Gastroesophageal sphincter (tissue), 4 donors: ENCODE measurements around the gene NEK7. TPM values are rescaled to one million over a fixed set of nuclear protein-coding genes. Genes with fewer than 3 reads are reported as not detected.

Experiments
- ATAC-seq: fragments of 150-250 bp; one replicate; pipeline ENCODE4 v1.9.1; 2016; ENCODE audit warnings: mild to moderate bottlenecking, moderate library complexity
- H3K27ac ChIP-seq, 4 donors: fragments of 200-600 bp; sonication (generic) in 3 of 4; 1 replicate in 3 of 4; 2 replicates in 1 of 4; pipeline ENCODE4 v1.5.1; 2016 to 2019
- H3K27me3 ChIP-seq: fragments of 200-600 bp; sonication (generic); one replicate; pipeline ENCODE4 v1.5.1; 2019
- H3K36me3 ChIP-seq, 2 donors: fragments of 200-600 bp; sonication (generic); one replicate each; pipeline ENCODE4 v1.5.1; 2019; ENCODE audit warnings: control low read depth in 1 of 2
- H3K4me1 ChIP-seq, 3 donors: fragments of 200-600 bp; sonication (generic); 1 replicate in 2 of 3; 2 replicates in 1 of 3; pipeline ENCODE4 v1.5.1; 2016 to 2019; ENCODE audit warnings: control low read depth in 2 of 3
- H3K4me3 ChIP-seq, 2 donors: fragments of 200-600 bp; sonication (generic); one replicate each; pipeline ENCODE4 v1.5.1; 2019; ENCODE audit warnings: mild to moderate bottlenecking in 1 of 2, moderate library complexity in 1 of 2
- H3K9me3 ChIP-seq, 3 donors: fragments of 200-600 bp; sonication (generic); one replicate each; pipeline ENCODE4 v1.5.1; 2017 to 2019; ENCODE audit warnings: control low read depth in 2 of 3
- EP300 ChIP-seq: sonication (generic); formaldehyde crosslinking; IDR thresholded peaks from one replicate; pipeline ENCODE4 v1.6.1; 2017; ENCODE audit warnings: antibody characterized with exemption, mild to moderate bottlenecking
- POLR2A ChIP-seq, 2 donors: fragments of 450-650 bp; IDR thresholded peaks; one replicate each; pipeline ENCODE4 v1.6.1; 2017; ENCODE audit warnings: antibody characterized with exemption in 2 of 2, mild to moderate bottlenecking in 2 of 2, moderate library complexity in 1 of 2
- POLR2AphosphoS5 ChIP-seq: sonication (generic); formaldehyde crosslinking; IDR thresholded peaks from one replicate; pipeline ENCODE4 v1.6.1; 2017; ENCODE audit warnings: antibody characterized with exemption
- WGBS, 2 donors: methylation state at CpG; one replicate each; pipeline ENCODE4 v1.1.5; 2018; ENCODE audit warnings: low coverage in 1 of 2; 5-methylcytosine and 5-hydroxymethylcytosine counted together
- total RNA-seq, 4 donors: library from RNA; depleted of rRNA; stranded (reverse); fragments of >200 nt; gene quantifications; one replicate each; pipeline ENCODE4 v1.1.0, GENCODE V29; 2016
- TF ChIP-seq, protein P1 (sequence below), 4 experiments: fragments of 200-600 bp in 2 of 4; fragments of 450-650 bp in 2 of 4; sonication (generic) in 1 of 4; IDR thresholded peaks; one replicate each; pipeline ENCODE4 v1.5.1; 2017 to 2019; ENCODE audit warnings: antibody characterized with exemption in 4 of 4, mild to moderate bottlenecking in 2 of 4, moderate library complexity in 2 of 4

NEK7 gene
- total RNA-seq, 4 donors from 2014 or later: 114 to 250 (median 181) TPM

- Histone ChIP-seq H3K27ac (no peak overlapping the region), H3K9me3 (no peaks in the 10 kb centered on the region), H3K27me3 (no peaks in the 10 kb centered on the region), H3K36me3 (peaks cover 0 to 5% of the 10 kb centered on the region in 2 donors), H3K4me1 (peaks cover 0 to 40% (median 3%) of the 10 kb centered on the region in 3 donors), H3K4me3 (no peak overlapping the region)
- TF ChIP-seq POLR2AphosphoS5: no peak
- no peak for TF ChIP-seq POLR2A (IDR thresholded peaks at IDR 0.05)
- TF ChIP-seq EP300: no peak
- TF ChIP-seq, protein P1, sequence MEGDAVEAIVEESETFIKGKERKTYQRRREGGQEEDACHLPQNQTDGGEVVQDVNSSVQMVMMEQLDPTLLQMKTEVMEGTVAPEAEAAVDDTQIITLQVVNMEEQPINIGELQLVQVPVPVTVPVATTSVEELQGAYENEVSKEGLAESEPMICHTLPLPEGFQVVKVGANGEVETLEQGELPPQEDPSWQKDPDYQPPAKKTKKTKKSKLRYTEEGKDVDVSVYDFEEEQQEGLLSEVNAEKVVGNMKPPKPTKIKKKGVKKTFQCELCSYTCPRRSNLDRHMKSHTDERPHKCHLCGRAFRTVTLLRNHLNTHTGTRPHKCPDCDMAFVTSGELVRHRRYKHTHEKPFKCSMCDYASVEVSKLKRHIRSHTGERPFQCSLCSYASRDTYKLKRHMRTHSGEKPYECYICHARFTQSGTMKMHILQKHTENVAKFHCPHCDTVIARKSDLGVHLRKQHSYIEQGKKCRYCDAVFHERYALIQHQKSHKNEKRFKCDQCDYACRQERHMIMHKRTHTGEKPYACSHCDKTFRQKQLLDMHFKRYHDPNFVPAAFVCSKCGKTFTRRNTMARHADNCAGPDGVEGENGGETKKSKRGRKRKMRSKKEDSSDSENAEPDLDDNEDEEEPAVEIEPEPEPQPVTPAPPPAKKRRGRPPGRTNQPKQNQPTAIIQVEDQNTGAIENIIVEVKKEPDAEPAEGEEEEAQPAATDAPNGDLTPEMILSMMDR (IDR thresholded peaks at IDR 0.05): no peak
- no peak for ATAC-seq
These were observed 134.2 kb downstream of the NEK7 start for GRCh38 chr1:198291036-198291435.

GRCh38 chr1:198291924-198292323, 135.1 kb downstream of the NEK7 start:
- no peak overlapping the region for H3K27ac ChIP-seq
- TF ChIP-seq, protein P1 (IDR thresholded peaks at IDR 0.05): no peak
- TF ChIP-seq EP300 (no peak), POLR2AphosphoS5 (no peak), POLR2A (IDR thresholded peaks at IDR 0.05) (no peak)
- no peaks in the 10 kb centered on the region for H3K9me3 ChIP-seq
- peaks cover 0 to 40% (median 3%) of the 10 kb centered on the region in 3 donors for H3K4me1 ChIP-seq
- ATAC-seq: no peak
- no peaks in the 10 kb centered on the region for H3K36me3 ChIP-seq
- no peak overlapping the region for H3K4me3 ChIP-seq
- H3K27me3 ChIP-seq: no peaks in the 10 kb centered on the region

DNA sequence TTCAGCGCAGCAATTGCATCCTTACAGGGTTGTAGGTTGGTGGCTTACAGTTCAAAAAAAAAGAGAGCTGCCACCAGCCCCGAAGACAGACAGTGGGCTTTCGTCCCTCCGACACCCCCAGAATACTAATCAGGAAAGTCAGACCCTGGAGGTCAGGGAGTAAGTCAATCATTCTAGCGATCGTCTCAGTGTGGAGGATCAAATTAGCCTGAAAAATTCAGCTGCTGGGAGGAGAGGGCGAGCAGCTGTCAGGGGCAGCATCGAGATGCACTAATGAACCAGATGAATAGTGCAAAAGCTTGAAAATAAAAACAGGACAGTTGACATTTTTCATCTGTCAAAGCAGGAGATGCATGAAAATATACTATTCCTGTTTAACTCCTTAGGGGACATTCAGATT, 138.4 kb downstream of the NEK7 start:
- no peak for ATAC-seq
- Histone ChIP-seq H3K4me3 (no peak overlapping the region), H3K4me1 (peaks cover 0 to 13% (median 0%) of the 10 kb centered on the region in 3 donors), H3K27me3 (no peaks in the 10 kb centered on the region), H3K27ac (no peak overlapping the region), H3K9me3 (no peaks in the 10 kb centered on the region), H3K36me3 (peaks cover 0 to 14% of the 10 kb centered on the region in 2 donors)
- no peak for TF ChIP-seq POLR2A (IDR thresholded peaks at IDR 0.05)
- no peak for TF ChIP-seq POLR2AphosphoS5
- TF ChIP-seq, protein P1 (IDR thresholded peaks at IDR 0.05): no peak
- no peak for TF ChIP-seq EP300
- 75 to 85% methylated on average over 4 to 8 of the region's 8 CpGs for WGBS, 2 donors

DNA sequence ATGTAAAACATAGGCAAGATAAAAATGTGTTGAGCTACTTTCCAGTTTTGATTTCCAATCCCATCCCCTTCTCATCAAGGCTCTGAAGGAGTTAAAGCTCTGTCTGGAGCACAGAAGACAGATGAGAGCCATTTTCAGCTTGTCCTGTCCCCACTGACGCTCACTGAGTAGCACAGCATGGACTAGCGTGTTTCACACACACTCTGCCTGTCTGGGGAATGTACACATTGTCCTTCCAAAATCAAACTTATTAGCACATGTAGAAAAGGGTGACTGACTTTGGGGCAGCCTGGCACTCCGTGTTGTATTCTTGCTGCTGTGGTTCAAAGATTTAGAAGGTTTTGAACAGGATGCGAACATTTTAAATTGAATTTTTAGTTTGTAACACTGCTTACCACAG, 139.2 kb downstream of the NEK7 start:
- TF ChIP-seq EP300 (no peak), POLR2A (IDR thresholded peaks at IDR 0.05) (no peak), POLR2AphosphoS5 (no peak)
- TF ChIP-seq, protein P1 (IDR thresholded peaks at IDR 0.05): no peak
- H3K27me3 ChIP-seq: no peaks in the 10 kb centered on the region
- no peak for ATAC-seq

DNA sequence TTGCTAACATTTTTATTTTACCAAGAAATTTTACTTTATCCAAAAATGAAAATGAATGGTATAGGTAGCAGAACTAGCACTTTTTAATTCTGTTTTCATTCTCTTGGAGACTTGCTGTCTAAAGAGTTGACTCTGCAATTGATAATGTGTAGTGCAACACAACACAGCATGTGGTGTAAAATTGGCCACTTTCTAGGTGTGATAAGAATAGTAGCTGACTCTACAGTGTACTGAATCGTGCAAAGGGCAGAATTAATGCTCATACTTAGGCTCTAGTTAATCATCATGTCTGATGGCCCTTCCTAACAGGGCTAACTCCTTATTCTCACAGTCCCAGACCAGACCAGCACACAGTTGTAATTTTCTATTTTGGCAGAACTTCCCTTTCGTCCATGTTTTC, 140.5 kb downstream of the NEK7 start:
- no peaks in the 10 kb centered on the region for H3K4me1 ChIP-seq
- H3K27me3 ChIP-seq: no peaks in the 10 kb centered on the region
- no peak for TF ChIP-seq POLR2A (IDR thresholded peaks at IDR 0.05)
- no peak for TF ChIP-seq POLR2AphosphoS5
- TF ChIP-seq, protein P1 (IDR thresholded peaks at IDR 0.05): no peak
- TF ChIP-seq EP300: no peak
- WGBS, 2 donors: 89 to 100% methylated on average over 2 of the region's 2 CpGs
- H3K4me3 ChIP-seq: no peak overlapping the region
- H3K9me3 ChIP-seq: no peaks in the 10 kb centered on the region
- ATAC-seq: no peak
- H3K27ac ChIP-seq: no peak overlapping the region
- peaks cover 0 to 14% of the 10 kb centered on the region in 2 donors for H3K36me3 ChIP-seq

More for the DNA sequence above, 139.2 kb downstream of the NEK7 start:
- H3K36me3 ChIP-seq: peaks cover 0 to 14% of the 10 kb centered on the region in 2 donors
- WGBS, 2 donors: 80 to 95% methylated on average over 4 of the region's 4 CpGs
- H3K27ac ChIP-seq: no peak overlapping the region
- peaks cover 0 to 5% (median 0%) of the 10 kb centered on the region in 3 donors for H3K4me1 ChIP-seq
- no peaks in the 10 kb centered on the region for H3K9me3 ChIP-seq
- no peak overlapping the region for H3K4me3 ChIP-seq
